ENCODE measurements around the gene C6orf132.
A peak's percentile ranks its signal among the peaks of the same experiment; 100 is the strongest.

Gene C6orf132

GRCh38 chr6:42140756-42141602 lies 1.4 kb downstream of the C6orf132 start:
- no peak for TF ChIP-seq CTCF (IDR thresholded peaks at IDR 0.05; ENCODE audit: extremely low read depth, missing control alignments)

GRCh38 chr6:42140032-42140431 lies 2.4 kb downstream of the C6orf132 start:
- DNase-seq (ENCODE audit: low spot score): peak; percentile 33
- TF ChIP-seq CTCF (IDR thresholded peaks at IDR 0.05; ENCODE audit: extremely low read depth, missing control alignments): no peak

More at GRCh38 chr6:42140756-42141602, 1.4 kb downstream of the C6orf132 start:
- peak; percentile 34 for DNase-seq (ENCODE audit: low spot score)

DNA sequence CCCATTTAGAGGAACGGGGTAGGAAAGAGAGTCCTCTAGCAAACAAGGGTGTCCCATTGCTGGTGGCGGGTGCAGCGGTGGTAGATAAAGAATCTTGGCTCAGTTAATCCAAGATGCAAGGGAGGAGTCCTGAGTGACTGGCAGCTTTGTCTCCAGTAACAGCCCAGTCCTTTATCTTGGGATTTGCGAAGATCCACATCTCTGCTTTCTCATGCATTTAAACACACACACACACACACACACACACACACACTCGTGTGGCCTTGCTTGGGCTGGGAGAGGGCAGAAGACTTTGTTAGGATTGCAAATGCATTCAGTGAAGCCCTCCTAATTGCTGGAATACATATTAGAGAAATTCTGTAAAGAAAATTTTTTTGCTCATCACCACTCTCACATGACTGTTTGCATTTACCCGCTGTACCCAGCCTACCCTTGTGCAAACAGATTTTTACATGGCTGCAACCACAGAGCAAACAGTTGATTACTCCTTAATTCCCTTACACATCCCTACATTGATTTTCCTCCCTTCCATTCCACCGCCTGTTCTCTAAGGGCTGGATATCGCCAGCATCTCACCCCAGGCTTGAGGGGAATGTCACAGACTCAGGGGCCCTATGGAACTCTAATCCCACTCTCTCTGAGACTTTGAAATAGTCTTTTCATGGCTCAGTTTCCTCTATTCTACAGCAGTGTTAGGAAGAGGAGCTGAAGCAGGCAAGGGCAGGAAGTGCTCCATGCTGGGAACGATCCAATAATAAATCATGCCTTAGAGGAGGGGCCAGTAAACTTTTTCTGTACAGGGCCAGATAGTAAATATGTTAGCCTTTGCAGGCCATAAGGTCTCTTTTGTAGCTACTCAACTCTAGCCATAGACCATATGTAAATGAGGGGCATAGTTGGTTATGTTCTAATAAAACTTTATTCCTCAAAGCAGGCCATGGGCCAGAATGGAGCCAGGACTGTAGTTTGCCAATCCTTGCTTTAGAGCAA lies 3.5 kb downstream of the C6orf132 start:
- DNase-seq (ENCODE audit: low spot score): no peak
- no peak for TF ChIP-seq CTCF (IDR thresholded peaks at IDR 0.05; ENCODE audit: extremely low read depth, missing control alignments)

GRCh38 chr6:42138190-42138589 lies 4.2 kb downstream of the C6orf132 start:
- DNase-seq (ENCODE audit: low spot score): no peak
- no peak for TF ChIP-seq CTCF (IDR thresholded peaks at IDR 0.05; ENCODE audit: extremely low read depth, missing control alignments)

GRCh38 chr6:42137194-42137753 lies 5.1 kb downstream of the C6orf132 start:
- no peak for TF ChIP-seq CTCF (IDR thresholded peaks at IDR 0.05; ENCODE audit: extremely low read depth, missing control alignments)
- no peak for DNase-seq (ENCODE audit: low spot score)

GRCh38 chr6:42136508-42137193 lies 5.8 kb downstream of the C6orf132 start:
- peak; percentile 47 for TF ChIP-seq CTCF (IDR thresholded peaks at IDR 0.05; ENCODE audit: extremely low read depth, missing control alignments)
- DNase-seq (ENCODE audit: low spot score): peak; percentile 87
